B cell (primary cell): ENCODE data around the gene SLC26A3. TPM values are rescaled to one million over a fixed set of nuclear protein-coding genes. Genes with fewer than 3 reads are reported as not detected.

Source experiments
- ATAC-seq: fragments of 200-7000 bp; cut with Tn5 transposase; one replicate; pipeline ENCODE4 v1.10.0; 2021; ENCODE audit warnings: low read depth, mild to moderate bottlenecking, moderate number of reproducible peaks, moderate library complexity
- CTCF ChIA-PET: fragments of 350-600 bp; sonication (Branson Sonifier 250); formaldehyde crosslinking; loops from one replicate; lab custom pipeline; 2021; ENCODE audit warnings: antibody characterized with exemption, inconsistent platforms; lab: Charles Lee
- POLR2A ChIA-PET: fragments of 350-600 bp; sonication (Branson Sonifier 250); formaldehyde crosslinking; loops from one replicate; lab custom pipeline; 2021; ENCODE audit warnings: antibody characterized with exemption; lab: Charles Lee
- DNase-seq: peaks from one replicate; pipeline ENCODE4 v3.0.0; 2013
- H2AFZ ChIP-seq: 2 replicates; pipeline ENCODE4 v1.6.1; 2012; ENCODE audit warnings: mild to moderate bottlenecking, low read depth, low read length; ENCODE audit not compliant: insufficient read depth, poor library complexity, severe bottlenecking
- H3K27ac ChIP-seq, 2 donors: 1 replicate in 1 of 2; 2 replicates in 1 of 2; pipeline ENCODE4 v1.5.1; 2012 to 2013; ENCODE audit warnings: low read length in 2 of 2, mild to moderate bottlenecking in 2 of 2, moderate library complexity in 1 of 2
- H3K27me3 ChIP-seq, 4 experiments: fragments of 200-600 bp in 1 of 4; sonication (generic) in 1 of 4; replicated peaks in 1 of 4; 1 replicate in 2 of 4; 2 replicates in 2 of 4; pipeline versions ENCODE4 v1.6.1 to v1.7.0; 2013 to 2016; ENCODE audit warnings: low read length in 3 of 4, mild to moderate bottlenecking in 2 of 4, mixed read lengths in 1 of 4, moderate library complexity in 1 of 4; ENCODE audit not compliant: insufficient read depth in 4 of 4, control insufficient read depth in 3 of 4; ENCODE audit errors: control extremely low read depth in 1 of 4
- H3K36me3 ChIP-seq, 2 experiments: replicated peaks in 1 of 2; 1 replicate in 1 of 2; 2 replicates in 1 of 2; pipeline versions ENCODE4 v1.6.1 to v1.7.1; 2013; ENCODE audit warnings: low read length in 1 of 2; ENCODE audit not compliant: insufficient read depth in 2 of 2, control insufficient read depth in 1 of 2; ENCODE audit errors: control extremely low read depth in 1 of 2, extremely low read depth in 1 of 2
- H3K4me1 ChIP-seq, 2 donors: fragments of 200-600 bp in 1 of 2; sonication (generic) in 1 of 2; 1 replicate in 1 of 2; 2 replicates in 1 of 2; pipeline versions ENCODE4 v1.5.1 to v1.6.1; 2013 to 2017; ENCODE audit warnings: low read length in 2 of 2; ENCODE audit not compliant: control insufficient read depth in 2 of 2, insufficient read depth in 2 of 2
- H3K4me2 ChIP-seq: replicated peaks from 2 replicates; pipeline ENCODE3; 2012; ENCODE audit warnings: mild to moderate bottlenecking, low read depth, low read length; ENCODE audit not compliant: poor library complexity, severe bottlenecking
- H3K4me3 ChIP-seq, 5 experiments: fragments of 200-600 bp in 1 of 5; sonication (generic) in 1 of 5; 1 replicate in 3 of 5; 2 replicates in 2 of 5; pipeline versions ENCODE4 v1.5.1 to v1.7.0; 2011 to 2016; ENCODE audit warnings: low read length in 4 of 5, mild to moderate bottlenecking in 4 of 5, low read depth in 2 of 5, control low read depth in 1 of 5, moderate library complexity in 1 of 5; ENCODE audit not compliant: insufficient read depth in 1 of 5; ENCODE audit errors: control extremely low read depth in 1 of 5, extremely low read depth in 1 of 5
- H3K79me2 ChIP-seq: fragments of 200-600 bp; sonication (generic); one replicate; pipeline ENCODE4 v1.6.0; 2016; ENCODE audit warnings: low read length; ENCODE audit not compliant: control insufficient read depth, insufficient read depth
- H3K9ac ChIP-seq: fragments of 200-600 bp; sonication (generic); 2 replicates; pipeline ENCODE4 v1.6.1; 2017; ENCODE audit warnings: mild to moderate bottlenecking, low read length, moderate library complexity
- H3K9me3 ChIP-seq, 3 donors: one replicate each; pipeline versions ENCODE4 v1.6.1 to v1.7.1; 2013; ENCODE audit warnings: low read length in 2 of 3; ENCODE audit not compliant: control insufficient read depth in 2 of 3, insufficient read depth in 1 of 3; ENCODE audit errors: control extremely low read depth in 1 of 3
- H4K20me1 ChIP-seq: 2 replicates; pipeline ENCODE4 v1.6.0; 2012; ENCODE audit warnings: mild to moderate bottlenecking, low read length; ENCODE audit not compliant: insufficient read depth, control insufficient read depth, poor library complexity, severe bottlenecking
- H3K27ac Mint-ChIP-seq: one replicate; pipeline ENCODE4 v1.8.0; 2021; ENCODE audit warnings: mixed read lengths
- H3K27me3 Mint-ChIP-seq: one replicate; pipeline ENCODE4 v1.8.0; 2021; ENCODE audit warnings: mixed read lengths
- H3K4me1 Mint-ChIP-seq: one replicate; pipeline ENCODE4 v1.8.0; 2021; ENCODE audit warnings: mixed read lengths
- H3K4me3 Mint-ChIP-seq: one replicate; pipeline ENCODE4 v1.8.0; 2021; ENCODE audit warnings: mixed read lengths
- H3K9me3 Mint-ChIP-seq: one replicate; pipeline ENCODE4 v1.8.0; 2022; ENCODE audit warnings: mixed read lengths; ENCODE audit not compliant: insufficient read depth
- EZH2 ChIP-seq: IDR thresholded peaks from 2 replicates; pipeline ENCODE4 v1.6.1; 2012; ENCODE audit warnings: borderline replicate concordance, low read depth, mild to moderate bottlenecking, moderate library complexity, low read length; ENCODE audit not compliant: insufficient read depth, poor library complexity, severe bottlenecking
- WGBS: methylation state at CpG from one replicate; pipeline ENCODE4 v1.1.5; 2013; ENCODE audit warnings: missing lambda C conversion rate; ENCODE audit not compliant: insufficient coverage; 5-methylcytosine and 5-hydroxymethylcytosine counted together
- intact Hi-C: fragments of 100-400 bp; cut with micrococcal nuclease; formaldehyde crosslinking; loops from one replicate; pipeline ENCODE4 v1.10.0; 2022
- polyA plus RNA-seq: library from polyadenylated mRNA; depleted of rRNA; stranded (reverse); fragments of >200 nt; gene quantifications from 2 replicates; pipeline ENCODE4 v1.2.3, GENCODE V29; 2012
- total RNA-seq, 2 donors: library from RNA; stranded (reverse); fragments of 120-200 nt in 1 of 2; gene quantifications; 1 replicate in 1 of 2; 2 replicates in 1 of 2; pipeline versions ENCODE4 v1.2.3 to v1.2.4, GENCODE V29; 2013 to 2022
- TF ChIP-seq, protein P1 (sequence below): fragments of 200-600 bp; IDR thresholded peaks from one replicate; pipeline ENCODE4 v1.8.0; 2022; ENCODE audit warnings: antibody characterized with exemption, mild to moderate bottlenecking

SLC26A3 gene
- total and polyA plus RNA-seq, 2 donors (not counting 1 experiment from before 2014, with no cell fraction given), result not detected

- intact Hi-C loops, result no loop called here
- H3K4me3 Mint-ChIP-seq, result no peak overlapping the region
- no peak for DNase-seq
- H3K4me2 ChIP-seq, result no peak overlapping the region
- H3K27me3 ChIP-seq, result no peaks in the 10 kb centered on the region
- H2AFZ ChIP-seq, result no peak overlapping the region
- H3K4me1 ChIP-seq, result no peaks in the 10 kb centered on the region
- H3K9me3 ChIP-seq, result no peaks in the 10 kb centered on the region
- no peaks in the 10 kb centered on the region for H3K9me3 Mint-ChIP-seq
- peaks cover 7% of the 10 kb centered on the region for H3K27me3 Mint-ChIP-seq
- no peak overlapping the region for H3K9ac ChIP-seq
- no peak for TF ChIP-seq EZH2
- TF ChIP-seq, protein P1, sequence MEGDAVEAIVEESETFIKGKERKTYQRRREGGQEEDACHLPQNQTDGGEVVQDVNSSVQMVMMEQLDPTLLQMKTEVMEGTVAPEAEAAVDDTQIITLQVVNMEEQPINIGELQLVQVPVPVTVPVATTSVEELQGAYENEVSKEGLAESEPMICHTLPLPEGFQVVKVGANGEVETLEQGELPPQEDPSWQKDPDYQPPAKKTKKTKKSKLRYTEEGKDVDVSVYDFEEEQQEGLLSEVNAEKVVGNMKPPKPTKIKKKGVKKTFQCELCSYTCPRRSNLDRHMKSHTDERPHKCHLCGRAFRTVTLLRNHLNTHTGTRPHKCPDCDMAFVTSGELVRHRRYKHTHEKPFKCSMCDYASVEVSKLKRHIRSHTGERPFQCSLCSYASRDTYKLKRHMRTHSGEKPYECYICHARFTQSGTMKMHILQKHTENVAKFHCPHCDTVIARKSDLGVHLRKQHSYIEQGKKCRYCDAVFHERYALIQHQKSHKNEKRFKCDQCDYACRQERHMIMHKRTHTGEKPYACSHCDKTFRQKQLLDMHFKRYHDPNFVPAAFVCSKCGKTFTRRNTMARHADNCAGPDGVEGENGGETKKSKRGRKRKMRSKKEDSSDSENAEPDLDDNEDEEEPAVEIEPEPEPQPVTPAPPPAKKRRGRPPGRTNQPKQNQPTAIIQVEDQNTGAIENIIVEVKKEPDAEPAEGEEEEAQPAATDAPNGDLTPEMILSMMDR, result no peak
- no peaks in the 10 kb centered on the region for H4K20me1 ChIP-seq
- H3K79me2 ChIP-seq, result no peaks in the 10 kb centered on the region
- no peak overlapping the region for H3K27ac ChIP-seq
- no peak overlapping the region for H3K4me3 ChIP-seq
- WGBS, result no CpG with 5 or more reads among the region's 4 CpGs
- CTCF ChIA-PET, result no interaction called here
- ATAC-seq, result no peak
- POLR2A ChIA-PET, result no interaction called here
- H3K4me1 Mint-ChIP-seq, result no peaks in the 10 kb centered on the region
- no peak overlapping the region for H3K27ac Mint-ChIP-seq
- H3K36me3 ChIP-seq, result no peaks in the 10 kb centered on the region
Observed at GRCh38 chr7:107778283-107778682, 24.7 kb downstream of the SLC26A3 start.

DNA sequence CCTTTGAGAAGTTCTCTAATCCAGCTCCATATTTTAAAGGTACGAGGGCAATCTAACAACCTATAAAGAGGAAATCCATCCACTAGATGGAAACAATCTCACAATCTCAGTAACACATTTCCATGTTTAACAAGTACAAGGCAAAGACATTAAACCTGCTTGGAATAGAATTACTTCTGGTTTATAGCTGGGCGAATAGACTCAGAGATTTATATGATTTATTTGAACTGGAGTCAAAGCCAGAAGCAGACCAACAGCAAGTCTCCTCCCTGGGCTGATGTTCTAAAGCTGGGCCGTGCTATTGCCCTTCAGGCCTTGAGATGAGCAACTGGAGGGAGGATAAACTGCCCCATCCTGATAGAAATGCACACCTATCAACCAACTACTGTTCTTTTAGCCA, 25.3 kb downstream of the SLC26A3 start:
- Histone ChIP-seq H3K4me1 (no peaks in the 10 kb centered on the region), H4K20me1 (no peaks in the 10 kb centered on the region), H3K27ac (no peak overlapping the region), H3K36me3 (no peaks in the 10 kb centered on the region), H3K4me2 (no peak overlapping the region), H3K9ac (no peak overlapping the region), H3K79me2 (no peaks in the 10 kb centered on the region), H3K9me3 (no peaks in the 10 kb centered on the region), H2AFZ (no peak overlapping the region), H3K27me3 (no peaks in the 10 kb centered on the region), H3K4me3 (no peak overlapping the region)
- no peak overlapping the region for H3K4me3 Mint-ChIP-seq
- no peak overlapping the region for H3K27ac Mint-ChIP-seq
- peaks cover 5% of the 10 kb centered on the region for H3K27me3 Mint-ChIP-seq
- POLR2A ChIA-PET, result no interaction called here
- H3K9me3 Mint-ChIP-seq, result no peaks in the 10 kb centered on the region
- no peak for TF ChIP-seq EZH2
- TF ChIP-seq, protein P1, result no peak
- no peak for DNase-seq
- WGBS, result 60% methylated on average over 1 of the region's 3 CpGs
- no peak for ATAC-seq
- CTCF ChIA-PET, result no interaction called here
- intact Hi-C loops, result no loop called here
- no peaks in the 10 kb centered on the region for H3K4me1 Mint-ChIP-seq
